NCI-H82 treated with DMSO at 0.1 percent for 48 hours (cell line): ENCODE measurements around the gene CCSER1.
"Not testable (repeated sequence)": the region's sequence is repeated elsewhere in the genome, so short reads cannot be mapped to it uniquely, and the experiment has no call there.

ENCODE experiments used
- DNase-seq: peaks from one replicate; lab custom pipeline; 2025; ENCODE audit not compliant: unreplicated experiment; lab: John Stamatoyannopoulos, UW

Gene CCSER1

DNA sequence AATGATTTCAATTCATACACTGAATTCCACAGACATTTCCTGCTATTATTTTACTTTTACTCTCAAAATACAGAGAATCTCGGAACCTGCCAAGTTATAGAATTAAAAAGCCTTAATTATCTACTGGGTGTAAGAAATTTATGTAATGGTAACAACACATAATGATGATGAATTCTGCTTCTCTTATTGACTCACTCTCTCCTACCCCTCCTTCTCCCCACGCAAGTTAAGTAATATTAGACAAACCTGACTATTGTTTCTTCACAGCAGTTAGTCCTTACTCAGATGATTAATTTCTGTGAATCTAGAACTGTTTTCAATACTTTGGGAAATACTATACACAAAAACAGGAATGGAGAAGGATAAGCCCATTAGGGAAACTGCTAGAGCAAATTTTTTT, 762.0 kb downstream of the CCSER1 start:
- no peak for DNase-seq

DNA sequence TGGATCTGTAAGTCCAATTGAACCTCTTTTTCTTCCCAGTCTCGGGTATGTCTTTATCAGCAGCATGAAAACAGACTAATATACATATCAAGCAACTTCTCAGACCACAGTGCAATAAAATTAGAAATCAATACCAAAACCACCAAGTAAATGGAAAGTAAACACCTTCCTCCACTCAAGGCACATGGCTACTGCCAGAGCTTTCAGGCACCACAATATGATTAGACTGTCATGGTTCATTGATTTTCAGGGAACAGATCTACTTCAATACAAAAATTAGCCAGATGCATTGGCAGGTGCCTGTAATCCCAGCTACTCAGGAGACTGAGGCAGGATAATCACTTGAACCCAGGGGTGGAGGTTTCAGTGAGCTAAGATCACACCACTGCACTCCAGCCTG, 776.2 kb downstream of the CCSER1 start:
- DNase-seq, result peak; percentile 70

DNA sequence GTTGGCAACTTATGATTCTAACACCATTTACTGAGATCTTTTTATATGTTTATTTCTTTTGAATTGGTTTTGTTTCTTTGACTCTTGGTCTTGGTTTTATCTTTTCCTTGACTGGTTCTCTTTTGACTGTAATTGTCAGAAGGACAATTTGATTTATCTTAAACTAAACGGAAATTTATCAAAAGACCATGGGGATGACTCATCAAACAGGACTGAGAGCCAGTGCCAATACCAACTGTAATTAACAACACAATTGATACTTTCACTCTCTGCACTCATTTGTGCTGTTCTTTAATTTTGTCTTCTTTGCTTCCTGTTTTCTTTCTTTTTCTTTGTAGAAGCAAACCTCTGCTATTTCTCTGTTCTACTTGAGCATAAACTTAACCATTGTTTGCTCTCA, 776.8 kb downstream of the CCSER1 start:
- no peak for DNase-seq

DNA sequence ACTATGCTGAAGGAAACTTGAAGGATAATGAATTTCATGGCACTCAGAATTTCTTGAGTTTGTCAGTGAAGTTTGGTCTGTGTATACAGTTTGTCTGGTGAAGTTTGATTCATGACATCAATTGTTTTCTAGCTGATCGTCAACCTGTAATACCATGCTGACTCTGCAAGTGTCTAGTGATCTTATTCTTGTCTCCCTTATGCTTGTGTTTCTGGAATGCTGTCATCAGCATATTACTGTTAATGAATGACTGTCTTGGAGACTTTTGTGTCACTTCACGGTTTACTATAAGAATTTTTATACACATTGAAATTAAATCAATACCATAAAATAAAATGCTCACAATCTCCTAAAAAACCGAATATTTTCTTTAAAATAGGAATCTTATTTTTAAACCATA, 779.0 kb downstream of the CCSER1 start:
- DNase-seq, result no peak

DNA sequence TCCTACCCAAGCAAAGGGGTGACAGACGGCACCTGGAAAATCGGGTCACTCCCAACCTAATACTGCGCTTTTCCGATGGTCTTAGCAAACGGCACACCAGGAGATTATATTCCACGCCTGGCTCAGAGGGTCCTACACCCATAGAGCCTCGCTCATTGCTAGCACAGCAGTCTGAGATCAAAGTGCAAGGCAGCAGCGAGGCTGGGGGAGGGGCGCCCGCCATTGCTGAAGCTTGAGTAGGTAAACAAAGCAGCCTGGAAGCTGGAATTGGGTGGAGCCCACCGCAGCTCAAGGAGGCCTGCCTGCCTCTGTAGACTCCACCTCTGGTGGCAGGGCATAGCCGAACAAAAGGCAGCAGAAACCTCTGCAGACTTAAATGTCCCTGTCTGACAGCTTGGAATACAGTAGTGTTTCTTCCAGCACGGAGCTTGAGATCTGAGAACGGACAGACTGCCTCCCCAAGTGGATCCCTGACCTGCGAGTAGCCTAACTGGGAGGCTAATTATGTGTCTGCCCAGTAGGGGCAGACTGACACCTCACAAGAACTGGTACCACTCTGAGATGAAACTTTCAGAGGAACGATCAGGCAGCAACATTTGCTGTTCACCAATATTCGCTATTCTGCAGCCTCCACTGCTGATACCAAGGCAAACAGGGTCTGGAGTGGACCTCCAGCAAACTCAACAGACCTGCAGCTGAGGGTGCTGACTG, 784.7 kb downstream of the CCSER1 start:
- DNase-seq, result not testable (repeated sequence)

DNA sequence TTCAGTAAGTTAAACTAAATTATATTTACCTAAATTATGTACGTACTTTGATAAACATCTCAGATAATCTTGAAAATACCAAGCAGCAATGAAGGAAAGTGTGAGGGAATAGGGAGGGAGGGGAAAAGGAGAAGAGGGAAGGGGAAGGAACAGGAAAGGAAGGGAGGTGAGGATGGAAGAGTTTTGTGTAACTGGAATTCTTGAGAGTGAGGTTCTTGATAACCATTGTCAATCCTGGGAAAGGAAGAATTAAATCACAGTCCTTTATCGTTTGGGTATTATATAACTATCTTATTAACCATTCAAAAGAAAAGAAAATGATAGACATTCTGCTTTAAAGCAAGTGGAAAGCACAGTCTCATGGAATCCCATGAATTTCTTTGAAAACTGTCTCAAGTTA, 795.0 kb downstream of the CCSER1 start:
- no peak for DNase-seq

DNA sequence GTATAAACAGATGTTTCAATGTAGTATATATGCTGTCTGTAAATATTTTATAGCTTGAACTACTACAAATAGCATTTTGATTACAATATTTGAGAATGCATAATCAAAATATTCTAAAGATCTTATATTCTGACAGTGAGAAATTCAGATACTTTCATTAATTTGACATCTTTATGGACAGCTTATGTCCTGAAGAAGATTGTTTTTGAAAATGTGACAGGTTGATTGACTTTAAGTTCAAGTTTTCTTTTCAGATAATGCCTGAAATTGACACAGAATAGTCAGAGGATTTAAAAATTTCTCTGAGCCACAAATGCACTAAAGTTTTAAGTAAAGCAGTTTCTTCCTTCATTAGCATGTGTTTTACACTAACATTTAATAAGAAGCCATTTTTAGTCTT, 799.8 kb downstream of the CCSER1 start:
- DNase-seq, result no peak

DNA sequence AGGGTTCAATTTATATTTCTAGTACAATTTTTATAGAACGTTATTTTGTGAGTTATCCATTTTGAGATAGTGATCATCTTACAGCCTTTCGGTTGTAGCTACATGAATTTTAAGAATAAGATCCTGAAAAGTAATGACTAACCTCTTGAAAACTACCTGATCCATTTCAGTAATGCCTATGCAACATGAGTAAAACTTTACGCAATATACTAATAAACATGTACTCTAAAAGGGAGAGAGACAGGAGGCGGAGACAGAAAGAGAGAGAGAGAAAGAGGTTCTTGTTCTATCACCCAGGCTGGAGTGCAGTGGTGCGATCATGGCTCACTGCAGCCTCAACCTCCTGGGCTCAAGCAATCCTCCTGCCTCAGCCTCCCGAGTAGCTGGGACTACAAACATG, 816.1 kb downstream of the CCSER1 start:
- DNase-seq, result no peak

DNA sequence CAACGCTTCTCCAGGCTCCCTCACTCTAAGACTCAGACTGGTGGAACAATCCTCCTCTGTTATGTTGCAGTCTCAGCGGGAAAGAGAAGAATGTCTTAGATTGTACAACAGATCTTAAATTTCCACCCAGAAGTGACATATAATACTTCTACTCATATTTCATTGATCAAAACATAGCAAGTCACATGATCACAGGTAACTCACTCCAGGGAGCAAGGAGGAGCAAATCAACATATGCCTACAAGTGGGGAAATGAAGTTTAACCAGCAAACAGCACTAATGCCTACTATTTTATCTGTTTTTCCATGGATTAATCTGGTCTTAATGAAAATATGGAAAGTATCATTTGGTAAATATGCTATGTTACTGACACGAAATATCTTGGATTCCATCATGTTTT, 819.8 kb downstream of the CCSER1 start:
- DNase-seq, result no peak

DNA sequence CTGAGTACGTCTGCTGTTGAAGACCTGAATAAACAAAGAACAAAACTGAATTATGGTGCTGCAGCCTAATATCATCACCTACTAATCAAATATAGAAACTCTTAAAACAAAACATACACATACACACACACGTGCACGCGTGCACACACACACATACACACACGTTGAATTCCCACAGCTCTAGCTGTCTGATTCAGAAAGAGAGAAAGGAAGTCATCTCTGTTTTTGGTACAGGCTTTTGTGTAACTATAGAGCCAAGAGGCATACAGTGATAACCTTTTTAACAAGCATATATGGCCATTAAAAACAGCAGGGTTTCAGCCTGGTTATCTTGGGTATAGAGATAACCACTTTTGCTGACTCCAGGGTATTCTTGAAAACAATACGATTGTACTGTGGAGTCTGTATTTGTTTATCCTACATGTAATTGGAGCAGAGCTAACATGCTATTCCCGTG, 823.2 kb downstream of the CCSER1 start:
- DNase-seq, result no peak

DNA sequence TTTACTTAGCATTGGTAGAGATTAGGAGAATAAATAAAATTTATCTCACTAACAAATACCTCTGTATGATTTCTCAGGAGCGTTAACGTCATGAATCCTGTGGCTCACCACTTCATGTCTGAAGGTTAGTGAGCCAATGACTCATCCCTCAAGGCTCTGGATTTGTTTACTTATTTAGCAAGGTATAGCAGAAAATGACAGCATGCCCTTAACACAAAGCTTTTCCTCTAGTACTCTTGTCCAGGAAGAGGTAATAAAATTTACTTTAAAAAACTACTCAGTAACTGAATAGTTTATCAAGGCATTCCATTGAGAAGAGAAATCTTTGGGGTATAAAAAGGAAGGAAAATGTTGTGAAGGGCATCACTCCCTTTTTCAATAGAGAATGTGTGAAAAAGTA, 823.8 kb downstream of the CCSER1 start:
- no peak for DNase-seq

DNA sequence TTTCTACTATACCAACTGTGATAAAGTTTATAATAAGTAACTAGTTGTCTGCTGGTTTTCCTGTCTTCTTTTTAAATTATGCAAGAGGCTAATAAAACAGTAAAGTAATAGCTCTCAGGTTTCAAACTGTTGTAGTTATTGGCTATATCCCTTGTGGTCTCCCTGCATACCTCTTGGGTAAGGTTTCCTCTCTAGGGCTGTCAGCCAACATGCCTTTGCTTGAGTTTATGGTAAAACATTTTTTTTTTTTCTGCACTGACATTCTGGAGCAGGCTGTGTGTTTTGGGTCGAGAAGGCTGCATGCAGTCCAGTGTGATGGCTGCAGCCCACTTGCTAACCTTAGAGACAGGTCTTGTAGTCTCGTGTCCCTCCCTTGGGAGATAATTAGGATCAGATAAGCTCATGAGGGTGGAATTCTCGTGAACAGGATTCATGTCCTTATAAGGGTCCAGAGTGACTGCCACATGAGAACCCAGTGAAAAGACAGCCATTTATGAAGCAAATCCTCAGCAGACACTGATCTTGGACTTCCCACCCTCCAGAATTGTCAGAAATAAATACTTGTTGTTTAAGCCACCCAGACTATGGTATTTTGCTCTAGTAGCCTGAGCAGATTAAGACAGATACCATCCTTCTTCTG, 831.2 kb downstream of the CCSER1 start:
- DNase-seq, result no peak

DNA sequence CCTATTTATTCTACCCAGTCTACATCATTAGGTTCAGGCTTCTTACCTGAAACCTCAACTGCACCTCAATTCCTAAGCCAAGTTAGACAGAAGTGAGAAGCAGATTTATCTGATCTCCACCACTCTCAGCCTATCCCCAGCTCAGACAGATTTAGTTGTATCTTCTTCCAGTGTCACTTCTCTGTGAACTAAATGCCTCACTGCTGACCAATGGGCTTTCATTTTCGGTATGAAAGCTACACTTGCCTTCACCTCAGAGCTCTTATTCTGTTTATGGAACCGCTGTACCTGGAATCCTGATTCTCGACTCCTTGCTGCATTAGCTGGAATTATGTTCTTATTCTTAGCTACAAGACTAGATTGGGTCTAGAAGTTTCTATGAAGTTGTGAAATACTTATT, 833.2 kb downstream of the CCSER1 start:
- no peak for DNase-seq

DNA sequence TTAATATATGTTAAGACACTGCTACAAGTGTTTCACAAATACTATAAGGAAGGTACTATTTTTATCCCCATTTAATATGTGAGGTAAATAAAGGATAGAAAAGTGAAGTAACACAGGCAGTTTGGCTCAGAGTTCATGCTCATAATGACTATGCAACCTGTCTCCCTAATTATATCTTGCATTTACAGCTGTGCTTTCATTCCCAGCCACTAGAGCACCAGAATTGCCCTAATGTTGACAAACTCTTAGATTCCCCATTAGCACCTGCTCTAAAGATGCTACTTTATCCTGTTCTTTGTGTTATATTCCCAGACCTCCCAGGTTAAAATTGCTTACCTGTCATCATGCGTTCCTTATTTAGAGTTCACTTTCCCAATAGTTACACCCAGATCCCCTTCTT, 833.6 kb downstream of the CCSER1 start:
- DNase-seq, result no peak

DNA sequence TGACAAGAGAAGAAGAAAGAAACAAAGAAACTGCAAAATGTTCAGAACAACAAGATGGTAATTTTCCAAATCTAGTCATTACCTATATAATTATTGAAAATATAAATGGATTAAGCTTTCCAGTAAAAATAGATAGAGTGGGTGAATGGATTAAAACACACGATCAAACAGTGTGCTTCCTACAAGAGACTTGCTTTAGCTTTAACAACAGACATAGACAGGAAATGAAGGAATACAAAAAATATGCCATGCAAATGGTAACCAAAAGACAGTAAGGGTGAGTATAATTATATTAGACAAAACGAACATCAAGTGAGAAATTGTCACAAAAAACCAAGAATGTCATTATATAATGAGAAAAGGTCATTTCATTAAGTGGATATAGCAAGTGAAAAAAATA, 842.8 kb downstream of the CCSER1 start:
- DNase-seq, result no peak

DNA sequence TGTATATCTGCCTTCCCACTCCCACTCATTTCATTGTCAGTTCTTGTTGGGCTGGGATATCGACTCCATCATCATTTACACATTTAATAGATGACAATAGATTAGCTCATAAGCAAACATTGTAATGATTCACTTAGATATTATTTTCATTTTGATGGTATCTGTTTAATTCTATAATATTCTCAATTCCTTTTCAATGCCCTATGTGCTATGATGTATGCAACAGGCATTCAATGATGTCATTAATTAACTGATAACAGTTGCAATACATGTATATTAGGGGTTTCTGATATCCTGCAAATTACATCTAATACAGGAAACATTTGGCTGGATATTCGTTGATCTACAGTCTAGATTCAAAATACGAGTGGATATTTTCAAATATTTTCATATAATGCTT, 850.5 kb downstream of the CCSER1 start:
- DNase-seq, result no peak

DNA sequence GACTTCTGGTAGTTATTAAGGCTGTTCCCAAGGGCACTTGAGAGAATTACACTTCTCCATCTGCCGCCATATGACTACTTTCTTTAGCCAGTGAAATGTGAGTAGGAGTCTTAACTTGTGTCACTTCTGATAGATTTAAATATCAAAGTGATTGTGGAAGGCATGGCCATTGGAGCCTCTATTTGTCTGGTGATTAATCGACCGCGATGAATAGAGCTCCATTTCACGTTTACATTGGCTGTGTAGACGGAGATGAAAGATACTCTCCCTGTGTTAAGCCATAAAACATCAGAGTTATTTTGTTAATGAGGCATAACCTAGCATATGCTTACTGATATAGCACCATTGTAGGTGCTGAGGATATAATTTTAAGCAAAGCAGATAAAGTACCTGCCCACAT, 852.4 kb downstream of the CCSER1 start:
- DNase-seq, result no peak

DNA sequence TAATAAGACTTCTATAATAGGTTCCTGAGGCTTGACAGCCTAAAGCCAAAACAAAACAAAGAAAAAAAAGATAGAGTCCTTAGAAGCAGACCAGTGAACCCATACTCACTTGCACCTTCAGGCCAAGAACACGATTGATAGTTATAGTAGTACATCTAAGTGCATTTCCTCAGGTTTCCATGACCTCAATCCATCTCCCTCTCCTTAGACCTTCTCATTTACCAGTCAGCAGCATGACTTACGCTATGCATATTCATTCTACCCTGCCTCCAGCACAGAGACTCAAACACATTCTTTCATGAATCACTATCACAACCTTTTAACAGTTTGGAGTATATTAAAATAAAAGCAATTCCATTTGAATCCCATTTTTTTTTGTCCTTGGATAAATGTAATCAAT, 855.6 kb downstream of the CCSER1 start:
- no peak for DNase-seq

DNA sequence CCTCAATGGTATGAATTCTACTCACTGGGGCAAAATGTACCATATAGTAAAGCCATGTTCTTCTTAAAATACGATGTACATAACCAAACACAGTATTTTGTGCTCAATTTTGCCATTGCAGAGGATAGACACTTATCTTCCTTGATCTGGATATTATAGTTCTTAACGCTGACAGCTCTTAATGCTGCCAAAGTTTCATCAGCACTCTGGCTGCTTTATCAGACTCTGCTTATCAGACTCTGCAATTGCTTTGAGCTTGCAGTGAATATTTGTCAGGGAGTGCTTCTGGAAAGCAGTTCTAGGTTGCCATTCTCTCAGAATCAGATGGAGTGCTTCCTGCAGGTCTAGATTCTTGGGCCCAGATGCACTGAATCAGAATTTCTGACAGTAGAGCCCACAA, 863.1 kb downstream of the CCSER1 start:
- DNase-seq, result no peak

DNA sequence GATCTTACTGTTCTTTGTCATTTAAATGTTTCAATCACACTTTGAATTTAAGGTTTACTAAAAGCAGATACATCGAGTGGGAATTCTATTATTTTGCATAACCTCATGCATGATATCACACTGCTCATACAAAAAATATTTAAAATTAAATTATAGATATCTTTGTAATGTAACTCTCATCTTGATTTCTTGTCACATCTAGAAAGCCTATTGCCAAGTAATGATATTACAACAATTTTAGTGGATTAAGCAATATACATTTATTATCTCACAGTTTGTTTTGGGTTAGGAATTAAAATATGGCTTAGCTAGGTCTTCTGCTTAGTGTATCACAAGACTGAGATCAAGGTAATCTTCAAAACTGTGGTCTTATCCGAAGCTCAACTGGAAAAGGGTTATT, 865.0 kb downstream of the CCSER1 start:
- no peak for DNase-seq

DNA sequence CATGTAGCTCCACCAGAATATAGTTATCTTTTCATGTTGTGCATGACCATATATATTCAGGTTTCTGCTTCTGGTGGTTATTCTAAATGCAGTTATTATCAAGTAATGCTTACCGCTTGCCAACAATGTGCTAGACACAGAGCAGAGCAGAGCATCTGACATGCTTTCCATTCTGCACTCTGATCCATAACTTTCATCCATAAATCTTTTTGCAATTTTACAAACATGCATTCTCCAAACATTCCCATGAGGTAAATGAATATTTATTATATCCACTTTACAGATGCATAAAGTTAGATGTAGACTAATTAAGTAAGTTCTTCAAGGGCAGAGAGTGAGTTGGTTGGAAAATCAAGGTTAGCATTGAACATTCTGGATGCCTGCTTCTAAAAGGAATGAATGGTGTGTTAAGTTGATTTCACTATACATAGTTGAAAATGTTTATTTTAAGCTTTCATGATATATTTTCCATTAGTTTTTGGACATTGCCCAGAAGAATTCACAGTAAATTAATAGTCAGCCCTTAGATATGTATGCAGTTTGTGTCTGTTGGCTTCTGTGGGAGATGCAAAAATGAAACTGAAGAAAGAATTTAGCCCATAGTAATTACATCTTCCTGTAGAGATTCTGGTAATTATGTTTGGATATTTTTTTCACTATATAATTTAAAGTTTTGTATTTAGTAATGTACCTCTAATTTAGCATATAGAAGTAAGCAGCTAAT, 867.8 kb downstream of the CCSER1 start:
- DNase-seq, result no peak

DNA sequence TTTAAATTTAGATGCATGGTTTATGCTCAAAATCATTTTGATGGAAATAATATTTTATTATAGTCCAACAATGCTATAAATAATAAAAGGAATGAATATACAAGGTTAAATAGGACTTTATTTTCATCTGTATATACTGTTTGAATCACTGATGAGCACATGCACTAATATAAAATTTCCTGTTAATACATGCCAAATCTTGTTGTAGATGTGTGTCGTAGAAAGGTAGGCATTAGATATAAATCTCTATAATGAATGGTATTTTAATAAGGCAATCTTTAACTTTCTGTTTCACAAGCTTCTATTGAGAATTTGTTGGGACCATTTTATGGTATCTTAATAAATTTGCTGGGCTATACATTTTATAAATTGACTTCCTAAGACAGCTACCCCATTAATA, 868.8 kb downstream of the CCSER1 start:
- DNase-seq, result no peak
